ENCODE results near the gene CARF.
"Not testable (repeated sequence)": the region's sequence is repeated elsewhere in the genome, so short reads cannot be mapped to it uniquely, and the experiment has no call there.

Gene CARF

DNA sequence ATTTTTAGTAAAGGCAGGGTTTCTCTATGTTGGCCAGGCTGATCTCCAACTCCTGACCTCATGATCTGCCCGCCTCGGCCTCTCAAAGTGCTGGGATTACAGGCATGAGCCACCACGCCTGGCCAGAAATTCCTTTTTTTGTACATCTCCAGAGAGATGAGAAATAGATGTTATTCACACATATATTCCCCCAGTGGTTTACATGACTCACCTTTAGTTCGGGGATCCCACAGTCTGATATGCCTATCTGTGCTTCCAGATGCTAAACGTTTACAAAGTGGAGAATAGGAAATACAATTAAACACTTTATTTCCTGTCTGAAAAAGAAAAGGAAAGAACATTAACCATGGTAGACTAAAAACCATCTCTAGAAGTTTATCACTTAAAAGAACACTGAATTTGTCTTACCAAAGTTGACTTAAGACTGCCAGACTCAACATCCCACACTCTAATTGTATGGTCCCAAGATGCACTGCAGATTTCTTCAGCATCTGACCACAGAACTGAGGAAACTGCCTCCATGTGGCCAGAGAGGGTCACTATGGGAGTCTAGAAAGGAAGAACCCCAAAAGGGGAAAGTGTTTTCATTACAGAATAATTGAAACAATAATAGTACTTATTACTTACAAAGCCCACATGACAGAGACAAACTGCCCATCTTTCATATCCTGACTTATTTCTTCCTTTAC lies 27.9 kb upstream of the CARF start:
- ChIA-PET CTCF (no interaction called here), POLR2A (no interaction called here)

DNA sequence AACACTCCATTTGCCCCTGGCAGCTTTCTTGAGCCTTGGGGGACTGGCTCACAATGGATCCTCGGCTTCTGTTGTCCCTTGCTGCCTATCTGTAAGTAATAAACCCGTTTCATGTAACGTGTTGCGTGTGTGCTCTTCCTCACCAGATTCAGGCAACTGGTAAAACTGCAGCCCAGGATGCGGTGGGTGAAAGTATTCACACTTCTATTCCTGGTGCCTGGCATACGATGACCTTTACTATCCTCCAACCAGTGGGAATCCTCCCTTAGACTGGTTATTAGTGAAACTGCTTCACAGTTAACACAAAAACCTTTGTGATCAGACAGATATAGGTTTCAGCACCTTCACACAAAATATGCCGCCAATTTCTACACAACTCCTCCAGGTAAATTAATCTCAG lies 26.9 kb upstream of the CARF start:
- POLR2A ChIA-PET: no interaction called here
- CTCF ChIA-PET: no interaction called here
- TF ChIP-seq CTBP1 (IDR thresholded peaks at IDR 0.05; ENCODE audit: borderline replicate concordance) (no peak), HDGF (IDR thresholded peaks at IDR 0.05; ENCODE audit: borderline replicate concordance) (no peak), LEF1 (IDR thresholded peaks at IDR 0.05; ENCODE audit: borderline replicate concordance) (no peak), FOXM1 (IDR thresholded peaks at IDR 0.05; ENCODE audit: borderline replicate concordance) (no peak), TARDBP (IDR thresholded peaks at IDR 0.05) (no peak), SP1 (IDR thresholded peaks at IDR 0.05) (no peak), FOXA1 (IDR thresholded peaks at IDR 0.05) (no peak), BHLHE40 (IDR thresholded peaks at IDR 0.05; ENCODE audit: borderline replicate concordance) (no peak), ZNF384 (IDR thresholded peaks at IDR 0.05) (no peak), FOXK2 (IDR thresholded peaks at IDR 0.05) (no peak), ELF4 (IDR thresholded peaks at IDR 0.05) (no peak), ARNT (IDR thresholded peaks at IDR 0.05) (no peak), NFRKB (IDR thresholded peaks at IDR 0.05) (no peak), L3MBTL2 (conservative IDR thresholded peaks at IDR 0.05) (no peak)
- TF ChIP-seq, protein P1, sequence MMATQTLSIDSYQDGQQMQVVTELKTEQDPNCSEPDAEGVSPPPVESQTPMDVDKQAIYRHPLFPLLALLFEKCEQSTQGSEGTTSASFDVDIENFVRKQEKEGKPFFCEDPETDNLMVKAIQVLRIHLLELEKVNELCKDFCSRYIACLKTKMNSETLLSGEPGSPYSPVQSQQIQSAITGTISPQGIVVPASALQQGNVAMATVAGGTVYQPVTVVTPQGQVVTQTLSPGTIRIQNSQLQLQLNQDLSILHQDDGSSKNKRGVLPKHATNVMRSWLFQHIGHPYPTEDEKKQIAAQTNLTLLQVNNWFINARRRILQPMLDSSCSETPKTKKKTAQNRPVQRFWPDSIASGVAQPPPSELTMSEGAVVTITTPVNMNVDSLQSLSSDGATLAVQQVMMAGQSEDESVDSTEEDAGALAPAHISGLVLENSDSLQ (IDR thresholded peaks at IDR 0.05): no peak
- no peak for DNase-seq (ENCODE audit: extremely low spot score)

More for the DNA sequence above, 27.9 kb upstream of the CARF start:
- TF ChIP-seq LEF1 (IDR thresholded peaks at IDR 0.05; ENCODE audit: borderline replicate concordance) (no peak), NFRKB (IDR thresholded peaks at IDR 0.05) (no peak), L3MBTL2 (conservative IDR thresholded peaks at IDR 0.05) (no peak), SP1 (IDR thresholded peaks at IDR 0.05) (no peak), FOXK2 (IDR thresholded peaks at IDR 0.05) (no peak), HDGF (IDR thresholded peaks at IDR 0.05; ENCODE audit: borderline replicate concordance) (no peak), ELF4 (IDR thresholded peaks at IDR 0.05) (no peak), FOXA1 (IDR thresholded peaks at IDR 0.05) (no peak), CTBP1 (IDR thresholded peaks at IDR 0.05; ENCODE audit: borderline replicate concordance) (no peak)
- no peak for DNase-seq (ENCODE audit: extremely low spot score)

DNA sequence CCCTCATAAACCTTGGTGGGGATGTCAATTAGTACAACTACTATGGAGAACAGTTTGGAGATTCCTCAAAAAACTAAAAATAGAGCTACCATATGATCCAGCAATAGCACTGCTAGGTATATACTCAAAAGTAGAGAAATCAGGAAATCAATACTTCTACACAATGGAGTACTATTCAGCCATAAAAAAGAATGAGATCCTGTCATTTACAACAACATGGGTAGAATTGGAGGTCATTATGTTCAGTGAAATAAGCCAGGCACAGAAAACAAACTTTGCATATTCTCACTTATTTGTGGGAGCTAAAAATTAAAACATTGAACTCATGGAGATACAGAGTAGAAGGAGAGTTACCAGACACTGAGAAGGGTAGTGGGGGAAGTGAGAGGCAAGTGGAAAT lies 6.6 kb upstream of the CARF start:
- POLR2A ChIA-PET, CTCF ChIA-PET: not testable (repeated sequence)

DNA sequence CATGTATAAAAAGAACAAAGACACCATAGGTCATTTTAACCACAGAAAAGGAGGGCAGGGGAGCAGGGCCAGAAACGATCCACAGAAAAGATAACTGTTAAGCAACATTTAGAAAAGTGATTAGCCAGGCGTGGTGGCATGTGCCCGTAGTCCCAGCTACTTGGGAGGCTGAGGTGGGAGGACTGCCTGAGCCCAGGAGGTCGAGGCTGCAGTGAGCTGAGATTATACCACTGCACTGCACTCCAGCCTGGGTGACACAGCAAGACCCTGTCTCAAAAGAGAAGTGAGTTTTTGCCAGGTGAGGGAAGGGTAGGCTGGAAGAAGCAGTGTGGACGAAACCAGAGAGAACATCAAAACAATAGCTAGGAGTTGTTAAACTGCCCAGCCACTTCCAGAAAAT lies 3.9 kb upstream of the CARF start:
- no peak for TF ChIP-seq ARNT (IDR thresholded peaks at IDR 0.05)
- no peak for TF ChIP-seq CTBP1 (IDR thresholded peaks at IDR 0.05; ENCODE audit: borderline replicate concordance)
- TF ChIP-seq HDGF (IDR thresholded peaks at IDR 0.05; ENCODE audit: borderline replicate concordance): no peak
- TF ChIP-seq FOXM1 (IDR thresholded peaks at IDR 0.05; ENCODE audit: borderline replicate concordance): no peak
- no peak for TF ChIP-seq L3MBTL2 (conservative IDR thresholded peaks at IDR 0.05)
- TF ChIP-seq FOXA1 (IDR thresholded peaks at IDR 0.05): no peak
- no peak for TF ChIP-seq ZNF384 (IDR thresholded peaks at IDR 0.05)
- TF ChIP-seq, protein P1 (IDR thresholded peaks at IDR 0.05): no peak
- POLR2A ChIA-PET: no interaction called here

More for the DNA sequence above, 6.6 kb upstream of the CARF start:
- not testable (repeated sequence) for DNase-seq (ENCODE audit: extremely low spot score)

DNA sequence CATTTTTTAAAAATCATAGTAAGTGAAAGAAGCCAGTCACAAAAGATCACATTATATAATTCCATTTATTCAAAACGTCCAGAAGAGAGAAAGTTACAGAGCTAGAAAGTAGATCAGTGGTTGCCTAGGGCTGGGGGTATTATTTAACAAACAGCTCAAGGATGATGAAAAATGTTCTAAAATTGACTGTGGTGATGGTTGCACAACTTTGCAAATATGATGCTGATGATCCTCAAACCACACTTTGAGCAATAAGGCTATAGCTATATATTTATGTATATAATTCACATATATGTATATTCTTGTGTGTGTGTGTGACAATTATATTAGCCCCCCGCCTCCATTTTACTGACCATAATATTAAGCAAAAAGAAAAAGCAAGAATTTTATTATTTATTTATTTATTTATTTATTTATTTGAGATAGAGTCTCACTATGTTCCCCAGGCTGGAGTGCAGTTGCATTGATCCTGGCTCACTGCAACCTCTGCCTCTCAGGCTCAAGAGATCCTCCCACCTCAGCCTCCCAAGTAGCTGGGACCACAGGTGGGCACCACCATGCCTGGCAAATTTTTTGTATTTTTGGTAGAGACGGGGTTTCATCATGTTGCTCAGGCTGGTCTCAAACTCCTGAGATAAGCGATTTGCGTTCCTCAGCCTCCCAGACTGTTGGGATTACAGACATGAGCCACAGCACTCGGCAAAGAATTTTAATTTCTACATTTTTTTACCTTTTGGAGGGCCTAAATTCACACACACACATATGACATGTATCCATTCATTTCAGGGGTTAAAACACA lies 2.5 kb upstream of the CARF start:
- TF ChIP-seq CTBP1 (IDR thresholded peaks at IDR 0.05; ENCODE audit: borderline replicate concordance) (no peak), FOXK2 (IDR thresholded peaks at IDR 0.05) (no peak), FOXA1 (IDR thresholded peaks at IDR 0.05) (no peak), TARDBP (IDR thresholded peaks at IDR 0.05) (no peak), BHLHE40 (IDR thresholded peaks at IDR 0.05; ENCODE audit: borderline replicate concordance) (no peak), ZNF384 (IDR thresholded peaks at IDR 0.05) (no peak), SUZ12 (IDR thresholded peaks at IDR 0.05) (no peak), ARNT (IDR thresholded peaks at IDR 0.05) (no peak), L3MBTL2 (conservative IDR thresholded peaks at IDR 0.05) (no peak), ELF4 (IDR thresholded peaks at IDR 0.05) (no peak), NFRKB (IDR thresholded peaks at IDR 0.05) (no peak), HDGF (IDR thresholded peaks at IDR 0.05; ENCODE audit: borderline replicate concordance) (no peak), SP1 (IDR thresholded peaks at IDR 0.05) (no peak), FOXM1 (IDR thresholded peaks at IDR 0.05; ENCODE audit: borderline replicate concordance) (no peak), LEF1 (IDR thresholded peaks at IDR 0.05; ENCODE audit: borderline replicate concordance) (no peak)
- TF ChIP-seq, protein P1 (IDR thresholded peaks at IDR 0.05): no peak
- CTCF ChIA-PET: interaction anchor here (0.9 kb wide), 1 partner anchor 906 kb away, joined by 4 read pairs; no protein-coding TSS in a partner anchor
- POLR2A ChIA-PET: interaction anchor here (1.6 kb wide), 1 partner anchor 105 kb away, joined by 3 read pairs; the partner anchor contains the start of gene NBEAL1
- DNase-seq (ENCODE audit: extremely low spot score): no peak

More for the DNA sequence above, 3.9 kb upstream of the CARF start:
- DNase-seq (ENCODE audit: extremely low spot score): no peak
- CTCF ChIA-PET: no interaction called here

DNA sequence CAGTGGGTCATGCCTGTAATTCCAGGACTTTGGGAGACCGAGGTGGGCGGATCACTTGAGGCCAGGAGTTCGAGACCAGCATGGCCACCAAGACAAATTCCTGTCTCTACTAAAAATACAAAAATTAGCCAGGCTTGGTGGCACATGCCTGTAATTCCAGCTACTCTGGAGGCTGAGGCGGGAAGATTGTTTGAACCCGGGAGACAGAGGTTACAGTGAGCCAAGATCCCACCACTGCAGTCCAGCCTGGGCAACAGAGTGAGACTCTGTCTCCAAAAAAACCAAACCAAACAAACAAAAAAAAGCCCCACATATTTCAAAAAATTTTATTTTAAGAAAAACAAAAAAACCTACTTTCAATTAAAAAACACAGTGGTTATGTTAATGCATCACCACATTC lies 1.8 kb upstream of the CARF start:
- DNase-seq (ENCODE audit: extremely low spot score): not testable (repeated sequence)
- CTCF ChIA-PET: interaction anchor here (0.9 kb wide), 1 partner anchor 905 kb away, joined by 4 read pairs; no protein-coding TSS in a partner anchor
- POLR2A ChIA-PET: interaction anchor here (1.0 to 1.6 kb wide), 2 partner anchors 36 to 104 kb away, joined by 3 to 4 read pairs; partner anchors contain the start of gene NBEAL1

All from HEK293T (cell line).